ENCODE results near the gene TEX2. TPM values are rescaled to one million over a fixed set of nuclear protein-coding genes. Genes with fewer than 3 reads are reported as not detected.

The TEX2 gene
- total and polyA plus RNA-seq, 9 of the 15 experiments (the other 6 are each of a cell fraction or from before 2014, with no cell fraction given): 4.1 to 27.6 (median 19.3) TPM

DNA sequence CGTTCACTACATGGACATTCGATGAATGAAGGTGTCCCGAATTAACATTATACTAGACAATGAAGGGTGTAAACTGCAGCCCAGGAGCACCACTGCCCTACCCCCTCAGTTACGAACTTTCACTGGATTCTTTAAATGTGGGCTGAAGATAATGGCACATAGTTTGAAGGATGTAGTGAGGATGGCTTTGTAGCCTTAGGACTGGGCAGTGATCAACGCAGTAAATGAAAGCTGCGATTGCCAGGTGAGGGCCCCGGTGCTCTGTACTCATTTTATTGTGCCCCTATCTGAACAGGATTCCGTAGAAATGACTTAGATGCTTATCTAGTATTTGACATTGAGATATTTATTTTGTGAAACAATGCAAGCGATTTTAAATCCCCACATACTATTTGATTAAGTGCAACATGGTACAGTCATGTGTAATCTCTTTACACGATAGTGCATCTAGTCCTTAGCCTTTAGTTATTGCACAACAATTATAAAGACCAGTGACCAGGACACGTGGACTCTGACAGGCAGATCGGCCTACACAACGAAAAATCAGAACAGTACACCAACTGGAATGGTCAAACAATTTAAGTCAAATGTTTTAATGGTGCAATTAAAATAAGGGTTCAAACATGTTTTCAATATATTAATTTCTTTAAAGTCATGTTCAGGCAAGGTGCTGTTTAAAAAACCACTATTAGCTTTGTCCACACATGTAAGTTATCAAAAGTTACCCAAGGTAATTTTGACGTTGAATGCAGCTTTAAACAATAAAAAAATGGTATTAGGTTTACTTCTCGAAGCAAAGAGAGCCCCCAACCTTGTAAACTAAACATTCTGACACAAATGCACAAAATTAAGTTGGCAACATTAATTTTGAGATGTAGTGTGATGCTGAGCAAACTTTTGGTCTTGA is 115.7 kb downstream of the TEX2 start (continued):
- TF ChIP-seq, protein P1, sequence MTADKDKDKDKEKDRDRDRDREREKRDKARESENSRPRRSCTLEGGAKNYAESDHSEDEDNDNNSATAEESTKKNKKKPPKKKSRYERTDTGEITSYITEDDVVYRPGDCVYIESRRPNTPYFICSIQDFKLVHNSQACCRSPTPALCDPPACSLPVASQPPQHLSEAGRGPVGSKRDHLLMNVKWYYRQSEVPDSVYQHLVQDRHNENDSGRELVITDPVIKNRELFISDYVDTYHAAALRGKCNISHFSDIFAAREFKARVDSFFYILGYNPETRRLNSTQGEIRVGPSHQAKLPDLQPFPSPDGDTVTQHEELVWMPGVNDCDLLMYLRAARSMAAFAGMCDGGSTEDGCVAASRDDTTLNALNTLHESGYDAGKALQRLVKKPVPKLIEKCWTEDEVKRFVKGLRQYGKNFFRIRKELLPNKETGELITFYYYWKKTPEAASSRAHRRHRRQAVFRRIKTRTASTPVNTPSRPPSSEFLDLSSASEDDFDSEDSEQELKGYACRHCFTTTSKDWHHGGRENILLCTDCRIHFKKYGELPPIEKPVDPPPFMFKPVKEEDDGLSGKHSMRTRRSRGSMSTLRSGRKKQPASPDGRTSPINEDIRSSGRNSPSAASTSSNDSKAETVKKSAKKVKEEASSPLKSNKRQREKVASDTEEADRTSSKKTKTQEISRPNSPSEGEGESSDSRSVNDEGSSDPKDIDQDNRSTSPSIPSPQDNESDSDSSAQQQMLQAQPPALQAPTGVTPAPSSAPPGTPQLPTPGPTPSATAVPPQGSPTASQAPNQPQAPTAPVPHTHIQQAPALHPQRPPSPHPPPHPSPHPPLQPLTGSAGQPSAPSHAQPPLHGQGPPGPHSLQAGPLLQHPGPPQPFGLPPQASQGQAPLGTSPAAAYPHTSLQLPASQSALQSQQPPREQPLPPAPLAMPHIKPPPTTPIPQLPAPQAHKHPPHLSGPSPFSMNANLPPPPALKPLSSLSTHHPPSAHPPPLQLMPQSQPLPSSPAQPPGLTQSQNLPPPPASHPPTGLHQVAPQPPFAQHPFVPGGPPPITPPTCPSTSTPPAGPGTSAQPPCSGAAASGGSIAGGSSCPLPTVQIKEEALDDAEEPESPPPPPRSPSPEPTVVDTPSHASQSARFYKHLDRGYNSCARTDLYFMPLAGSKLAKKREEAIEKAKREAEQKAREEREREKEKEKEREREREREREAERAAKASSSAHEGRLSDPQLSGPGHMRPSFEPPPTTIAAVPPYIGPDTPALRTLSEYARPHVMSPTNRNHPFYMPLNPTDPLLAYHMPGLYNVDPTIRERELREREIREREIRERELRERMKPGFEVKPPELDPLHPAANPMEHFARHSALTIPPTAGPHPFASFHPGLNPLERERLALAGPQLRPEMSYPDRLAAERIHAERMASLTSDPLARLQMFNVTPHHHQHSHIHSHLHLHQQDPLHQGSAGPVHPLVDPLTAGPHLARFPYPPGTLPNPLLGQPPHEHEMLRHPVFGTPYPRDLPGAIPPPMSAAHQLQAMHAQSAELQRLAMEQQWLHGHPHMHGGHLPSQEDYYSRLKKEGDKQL (CRISPR knock-in tag; IDR thresholded peaks at IDR 0.05; ENCODE audit: borderline replicate concordance): no peak
- TF ChIP-seq KDM1A (IDR thresholded peaks at IDR 0.05): no peak; a peak in 1 of 4 replicates
- no peak for TF ChIP-seq FOXM1 (IDR thresholded peaks at IDR 0.05; ENCODE audit: low read depth)
- 0 out of 2 replicates have a peak, but pooled peaks have one; percentile 73 for TF ChIP-seq FOXM1 (CRISPR knock-in tag; IDR thresholded peaks at IDR 0.05; ENCODE audit: low read depth)
- TF ChIP-seq, protein P2, sequence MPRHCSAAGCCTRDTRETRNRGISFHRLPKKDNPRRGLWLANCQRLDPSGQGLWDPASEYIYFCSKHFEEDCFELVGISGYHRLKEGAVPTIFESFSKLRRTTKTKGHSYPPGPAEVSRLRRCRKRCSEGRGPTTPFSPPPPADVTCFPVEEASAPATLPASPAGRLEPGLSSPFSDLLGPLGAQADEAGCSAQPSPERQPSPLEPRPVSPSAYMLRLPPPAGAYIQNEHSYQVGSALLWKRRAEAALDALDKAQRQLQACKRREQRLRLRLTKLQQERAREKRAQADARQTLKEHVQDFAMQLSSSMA (CRISPR knock-in tag; IDR thresholded peaks at IDR 0.05): peak; percentile 54; the same call in 1 of the 2 replicates
- TF ChIP-seq HCFC1 (IDR thresholded peaks at IDR 0.05; ENCODE audit: low read depth, low read length): no peak
- no peak for TF ChIP-seq GTF2A2 (tag; IDR thresholded peaks at IDR 0.05)
- no peak for TF ChIP-seq XRCC5 (IDR thresholded peaks at IDR 0.05; ENCODE audit: low read depth, low read length)
- TF ChIP-seq FOXA1 (IDR thresholded peaks at IDR 0.05; ENCODE audit: borderline replicate concordance): no peak
- TF ChIP-seq, protein P3, sequence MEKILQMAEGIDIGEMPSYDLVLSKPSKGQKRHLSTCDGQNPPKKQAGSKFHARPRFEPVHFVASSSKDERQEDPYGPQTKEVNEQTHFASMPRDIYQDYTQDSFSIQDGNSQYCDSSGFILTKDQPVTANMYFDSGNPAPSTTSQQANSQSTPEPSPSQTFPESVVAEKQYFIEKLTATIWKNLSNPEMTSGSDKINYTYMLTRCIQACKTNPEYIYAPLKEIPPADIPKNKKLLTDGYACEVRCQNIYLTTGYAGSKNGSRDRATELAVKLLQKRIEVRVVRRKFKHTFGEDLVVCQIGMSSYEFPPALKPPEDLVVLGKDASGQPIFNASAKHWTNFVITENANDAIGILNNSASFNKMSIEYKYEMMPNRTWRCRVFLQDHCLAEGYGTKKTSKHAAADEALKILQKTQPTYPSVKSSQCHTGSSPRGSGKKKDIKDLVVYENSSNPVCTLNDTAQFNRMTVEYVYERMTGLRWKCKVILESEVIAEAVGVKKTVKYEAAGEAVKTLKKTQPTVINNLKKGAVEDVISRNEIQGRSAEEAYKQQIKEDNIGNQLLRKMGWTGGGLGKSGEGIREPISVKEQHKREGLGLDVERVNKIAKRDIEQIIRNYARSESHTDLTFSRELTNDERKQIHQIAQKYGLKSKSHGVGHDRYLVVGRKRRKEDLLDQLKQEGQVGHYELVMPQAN (IDR thresholded peaks at IDR 0.05; ENCODE audit: borderline replicate concordance): 0 out of 2 replicates have a peak, but pooled peaks have one; percentile 25
- TF ChIP-seq SRF (CRISPR knock-in tag; IDR thresholded peaks at IDR 0.05): 0 out of 4 replicates have a peak, but pooled peaks of 1 of the 2 experiments have one; percentile 18
- peak; percentile 35; the same call in 1 of the 2 replicates for TF ChIP-seq ZFP1 (CRISPR knock-in tag; IDR thresholded peaks at IDR 0.05)
- no peak for TF ChIP-seq ZNF134 (CRISPR knock-in tag; conservative IDR thresholded peaks at IDR 0.05)
- no peak for TF ChIP-seq TEAD1 (CRISPR knock-in tag; IDR thresholded peaks at IDR 0.05)
- TF ChIP-seq DPF2 (IDR thresholded peaks at IDR 0.05): 0 out of 2 replicates have a peak, but pooled peaks have one; percentile 27
- TF ChIP-seq PML (IDR thresholded peaks at IDR 0.05; ENCODE audit: low read length): no peak
- TF ChIP-seq, protein P4, sequence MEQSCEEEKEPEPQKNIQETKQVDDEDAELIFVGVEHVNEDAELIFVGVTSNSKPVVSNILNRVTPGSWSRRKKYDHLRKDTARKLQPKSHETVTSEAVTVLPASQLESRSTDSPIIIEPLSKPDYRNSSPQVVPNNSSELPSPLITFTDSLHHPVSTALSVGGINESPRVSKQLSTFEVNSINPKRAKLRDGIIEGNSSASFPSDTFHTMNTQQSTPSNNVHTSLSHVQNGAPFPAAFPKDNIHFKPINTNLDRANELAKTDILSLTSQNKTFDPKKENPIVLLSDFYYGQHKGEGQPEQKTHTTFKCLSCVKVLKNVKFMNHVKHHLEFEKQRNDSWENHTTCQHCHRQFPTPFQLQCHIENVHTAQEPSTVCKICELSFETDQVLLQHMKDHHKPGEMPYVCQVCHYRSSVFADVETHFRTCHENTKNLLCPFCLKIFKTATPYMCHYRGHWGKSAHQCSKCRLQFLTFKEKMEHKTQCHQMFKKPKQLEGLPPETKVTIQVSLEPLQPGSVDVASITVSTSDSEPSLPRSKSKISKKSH (CRISPR knock-in tag; IDR thresholded peaks at IDR 0.05): no peak
- peak; percentile 97 for TF ChIP-seq POLR2AphosphoS2 (IDR thresholded peaks at IDR 0.05; ENCODE audit: low read length)
